ENCODE measurements around the gene PLCD1.
A peak's percentile ranks its signal among the peaks of the same experiment; 100 is the strongest.

PLCD1 gene

DNA sequence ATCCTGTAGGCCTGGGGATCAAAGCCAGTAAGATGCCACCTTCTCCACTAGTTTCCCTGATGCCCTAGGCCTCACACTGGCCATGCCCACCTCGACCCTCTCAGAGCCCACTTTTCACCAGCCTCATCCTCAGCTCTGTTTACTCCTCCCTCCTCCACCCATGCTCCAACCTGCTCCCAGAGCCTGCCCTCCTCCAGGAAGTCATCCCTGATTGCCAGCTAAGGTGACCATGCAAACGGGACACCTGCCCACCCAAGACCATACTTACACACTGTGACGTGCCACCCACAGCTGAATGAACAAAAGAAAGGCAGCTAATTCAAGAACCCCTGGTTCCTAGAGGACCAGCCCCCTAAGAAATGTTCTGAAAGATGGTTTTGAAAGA, 9.1 kb downstream of the PLCD1 start:
- H3K9me3 ChIP-seq (replicated peaks in 1 of 2; ENCODE audit: control insufficient read depth in 2 of 2, insufficient read depth in 1 of 2, low read depth in 1 of 2, low read length in 2 of 2) = peaks cover 6 to 13% of the 10 kb centered on the region in 2 donors
- no peak overlapping the region for H2BK15ac ChIP-seq (ENCODE audit: low read length)
- H2BK120ac ChIP-seq (ENCODE audit: low read depth, low read length) = no peak overlapping the region
- H4K91ac ChIP-seq (ENCODE audit: low read depth, low read length, poor library complexity) = no peak overlapping the region
- H2BK12ac ChIP-seq (ENCODE audit: low read length) = no peak overlapping the region
- peaks cover 8% of the 10 kb centered on the region for H3K79me1 ChIP-seq (ENCODE audit: low read depth, low read length)
- H3K27me3 ChIP-seq (ENCODE audit: control insufficient read depth in 3 of 3, insufficient read depth in 3 of 3, low read depth in 1 of 3, low read length in 3 of 3) = no peaks in the 10 kb centered on the region
- no peak overlapping the region for H3K4ac ChIP-seq (ENCODE audit: low read length)
- H3K4me2 ChIP-seq (ENCODE audit: insufficient read depth, low read length, poor library complexity, severe bottlenecking) = no peak overlapping the region
- DNase-seq (ENCODE audit: low spot score) = no peak
- H3K27ac ChIP-seq (replicated peaks; ENCODE audit: low read length) = no peak overlapping the region
- no peak overlapping the region for H2AFZ ChIP-seq (ENCODE audit: low read length)
- no peak overlapping the region for H4K8ac ChIP-seq (ENCODE audit: low read depth, low read length)
- H2AK5ac ChIP-seq (ENCODE audit: low read depth, low read length) = no peak overlapping the region
- no peak overlapping the region for H3K9ac ChIP-seq (ENCODE audit: low read depth, low read length, poor library complexity)
- H2BK5ac ChIP-seq (ENCODE audit: low read length) = no peak overlapping the region
- no CpG with 5 or more reads among the region's 3 CpGs for WGBS, 2 donors (ENCODE audit: extremely low coverage in 2 of 2, insufficient read length in 2 of 2, insufficient replicate concordance in 1 of 2)
- peaks cover 32 to 99% of the 10 kb centered on the region in 2 donors for H3K36me3 ChIP-seq (replicated peaks in 1 of 2; ENCODE audit: control insufficient read depth in 2 of 2, insufficient read depth in 2 of 2, low read length in 2 of 2)
- H3K4me1 ChIP-seq (ENCODE audit: control insufficient read depth in 2 of 2, insufficient read depth in 1 of 2, low read depth in 1 of 2, low read length in 2 of 2) = peaks cover 2 to 12% of the 10 kb centered on the region in 2 donors
- H3K23ac ChIP-seq (ENCODE audit: low read depth, low read length, poor library complexity) = no peak overlapping the region
- H3K14ac ChIP-seq (ENCODE audit: low read length) = no peak overlapping the region
- no peak overlapping the region for H3K4me3 ChIP-seq (ENCODE audit: low read length in 2 of 2)
- no peak overlapping the region for H3K18ac ChIP-seq (ENCODE audit: low read length)

DNA sequence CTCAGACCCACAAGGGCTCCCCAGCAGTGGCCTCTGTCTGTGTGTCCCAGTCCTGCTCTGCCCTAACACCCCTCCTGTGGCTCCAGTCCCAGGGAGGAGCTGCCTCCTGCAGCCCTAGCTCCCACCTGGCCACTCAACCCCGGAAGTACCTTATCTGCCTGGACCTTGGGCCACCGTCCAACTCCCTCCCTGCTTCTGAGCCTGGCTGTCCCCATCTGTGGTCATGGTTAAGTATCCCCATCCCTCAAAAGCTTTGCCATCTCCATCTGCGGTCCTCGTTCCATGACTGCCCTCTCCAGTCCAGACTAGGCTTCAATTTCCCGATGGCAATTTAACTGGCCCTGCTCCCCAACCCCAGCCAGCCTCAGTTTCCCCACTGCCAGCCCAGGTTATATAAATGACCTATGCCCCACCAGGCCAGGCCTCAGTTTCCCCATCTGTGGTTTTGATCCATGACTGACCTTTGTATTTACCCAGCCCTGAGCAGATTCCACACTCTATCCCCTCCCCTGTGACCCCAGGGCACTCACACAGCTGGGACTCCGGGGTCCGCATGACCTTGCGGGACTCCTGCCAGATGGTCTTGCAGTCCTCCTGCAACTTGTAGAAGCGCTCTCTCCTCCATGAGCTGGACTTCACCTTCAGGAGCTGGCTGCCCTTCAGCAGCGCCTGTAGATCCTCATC, 9.6 kb downstream of the PLCD1 start:
- Histone ChIP-seq H2BK15ac (ENCODE audit: low read length) (no peak overlapping the region), H2AK5ac (ENCODE audit: low read depth, low read length) (no peak overlapping the region), H3K9me3 (replicated peaks in 1 of 2; ENCODE audit: control insufficient read depth in 2 of 2, insufficient read depth in 1 of 2, low read depth in 1 of 2, low read length in 2 of 2) (peaks cover 6 to 13% of the 10 kb centered on the region in 2 donors), H3K27me3 (ENCODE audit: control insufficient read depth in 3 of 3, insufficient read depth in 3 of 3, low read depth in 1 of 3, low read length in 3 of 3) (no peaks in the 10 kb centered on the region), H3K4me1 (ENCODE audit: control insufficient read depth in 2 of 2, insufficient read depth in 1 of 2, low read depth in 1 of 2, low read length in 2 of 2) (peaks cover 2 to 12% of the 10 kb centered on the region in 2 donors), H3K14ac (ENCODE audit: low read length) (no peak overlapping the region), H2BK12ac (ENCODE audit: low read length) (no peak overlapping the region), H3K4ac (ENCODE audit: low read length) (no peak overlapping the region), H4K91ac (ENCODE audit: low read depth, low read length, poor library complexity) (no peak overlapping the region), H2BK120ac (ENCODE audit: low read depth, low read length) (no peak overlapping the region), H4K8ac (ENCODE audit: low read depth, low read length) (no peak overlapping the region), H2AFZ (ENCODE audit: low read length) (no peak overlapping the region), H3K27ac (replicated peaks; ENCODE audit: low read length) (no peak overlapping the region), H3K23ac (ENCODE audit: low read depth, low read length, poor library complexity) (no peak overlapping the region), H3K79me1 (ENCODE audit: low read depth, low read length) (peaks cover 8% of the 10 kb centered on the region), H3K4me3 (ENCODE audit: low read length in 2 of 2) (no peak overlapping the region), H3K9ac (ENCODE audit: low read depth, low read length, poor library complexity) (no peak overlapping the region), H3K36me3 (replicated peaks in 1 of 2; ENCODE audit: control insufficient read depth in 2 of 2, insufficient read depth in 2 of 2, low read length in 2 of 2) (peaks cover 36 to 99% of the 10 kb centered on the region in 2 donors), H3K18ac (ENCODE audit: low read length) (no peak overlapping the region), H3K4me2 (ENCODE audit: insufficient read depth, low read length, poor library complexity, severe bottlenecking) (no peak overlapping the region), H2BK5ac (ENCODE audit: low read length) (no peak overlapping the region)
- DNase-seq (ENCODE audit: low spot score) = no peak
- WGBS, 2 donors (ENCODE audit: extremely low coverage in 2 of 2, insufficient read length in 2 of 2, insufficient replicate concordance in 1 of 2) = no CpG with 5 or more reads among the region's 10 CpGs

DNA sequence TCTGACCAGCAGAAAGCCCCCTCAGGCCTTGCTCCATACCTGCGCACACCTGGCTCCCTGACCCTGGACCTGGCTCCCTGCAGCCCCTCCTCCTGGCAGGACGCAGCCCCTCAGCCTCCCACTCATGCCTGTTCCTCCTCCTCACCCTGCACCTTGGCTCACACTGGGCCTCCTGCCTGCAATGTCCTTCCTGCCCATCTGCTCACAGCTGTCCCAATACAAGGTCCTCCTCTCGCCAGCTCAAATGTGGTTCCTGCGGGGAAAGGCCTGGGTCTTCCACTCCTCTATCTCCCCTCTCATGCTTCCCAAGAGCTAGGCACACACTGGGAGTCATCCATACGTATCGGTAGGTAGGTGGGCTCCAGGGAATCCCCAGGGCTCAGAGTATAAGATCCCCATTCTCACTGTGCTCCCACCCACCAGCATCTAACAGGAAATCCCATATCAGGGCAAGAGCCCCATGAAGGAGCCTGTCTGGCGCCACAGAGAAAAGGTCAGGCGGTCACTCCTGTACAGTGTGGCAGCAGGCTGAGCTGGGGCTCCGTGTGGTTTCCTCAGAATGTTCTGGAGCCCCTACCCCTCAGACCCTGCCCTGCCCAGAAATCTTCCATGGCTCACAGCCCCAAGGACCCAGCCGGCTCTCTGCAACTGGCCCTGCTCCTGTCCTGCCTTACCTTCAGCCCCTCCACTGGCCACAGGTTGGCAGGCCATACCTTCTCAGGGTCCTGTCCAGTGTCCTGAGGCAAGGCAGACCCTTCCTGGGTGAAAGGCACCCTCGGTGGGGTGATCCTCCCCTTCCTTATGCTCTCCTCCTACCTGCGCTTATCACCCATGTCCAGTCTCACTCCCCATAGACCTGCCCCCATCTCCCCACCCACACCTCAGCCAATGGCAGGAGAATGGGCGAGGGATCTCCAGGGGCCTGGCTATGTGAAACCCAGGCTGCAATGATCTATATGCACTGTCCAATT, 10.9 kb downstream of the PLCD1 start:
- Histone ChIP-seq H3K27ac (replicated peaks; ENCODE audit: low read length) (no peak overlapping the region), H3K4me3 (ENCODE audit: low read length in 2 of 2) (peak overlapping the region in 1 of 2 donors; percentile 20), H2BK12ac (ENCODE audit: low read length) (no peak overlapping the region), H2BK5ac (ENCODE audit: low read length) (no peak overlapping the region), H3K14ac (ENCODE audit: low read length) (no peak overlapping the region), H4K91ac (ENCODE audit: low read depth, low read length, poor library complexity) (no peak overlapping the region), H3K18ac (ENCODE audit: low read length) (no peak overlapping the region), H2BK15ac (ENCODE audit: low read length) (no peak overlapping the region), H2AK5ac (ENCODE audit: low read depth, low read length) (no peak overlapping the region), H3K9me3 (replicated peaks in 1 of 2; ENCODE audit: control insufficient read depth in 2 of 2, insufficient read depth in 1 of 2, low read depth in 1 of 2, low read length in 2 of 2) (peaks cover 6 to 13% of the 10 kb centered on the region in 2 donors), H3K4ac (ENCODE audit: low read length) (no peak overlapping the region), H3K4me2 (ENCODE audit: insufficient read depth, low read length, poor library complexity, severe bottlenecking) (no peak overlapping the region), H2AFZ (ENCODE audit: low read length) (no peak overlapping the region), H2BK120ac (ENCODE audit: low read depth, low read length) (no peak overlapping the region), H3K27me3 (ENCODE audit: control insufficient read depth in 3 of 3, insufficient read depth in 3 of 3, low read depth in 1 of 3, low read length in 3 of 3) (no peaks in the 10 kb centered on the region), H3K4me1 (ENCODE audit: control insufficient read depth in 2 of 2, insufficient read depth in 1 of 2, low read depth in 1 of 2, low read length in 2 of 2) (peaks cover under 1 to 7% of the 10 kb centered on the region in 2 donors), H3K9ac (ENCODE audit: low read depth, low read length, poor library complexity) (peak overlapping the region; percentile 64), H4K8ac (ENCODE audit: low read depth, low read length) (no peak overlapping the region), H3K23ac (ENCODE audit: low read depth, low read length, poor library complexity) (peak overlapping the region; percentile 50), H3K36me3 (replicated peaks in 1 of 2; ENCODE audit: control insufficient read depth in 2 of 2, insufficient read depth in 2 of 2, low read length in 2 of 2) (peaks cover 37 to 99% of the 10 kb centered on the region in 2 donors), H3K79me1 (ENCODE audit: low read depth, low read length) (peaks cover 7% of the 10 kb centered on the region)
- no CpG with 5 or more reads among the region's 13 CpGs for WGBS, 2 donors (ENCODE audit: extremely low coverage in 2 of 2, insufficient read length in 2 of 2, insufficient replicate concordance in 1 of 2)
- no peak for DNase-seq (ENCODE audit: low spot score)
